OCI-LY7 (cell line): ENCODE results near the gene DENND10.
"Not testable (repeated sequence)": the region's sequence is repeated elsewhere in the genome, so short reads cannot be mapped to it uniquely, and the experiment has no call there.

Source experiments
- CTCF ChIP-seq: fragments of 200-600 bp; sonication (generic); conservative IDR thresholded peaks from 2 replicates; pipeline ENCODE4 v1.5.1; 2014; ENCODE audit warnings: mild to moderate bottlenecking, antibody characterized with exemption, low read length, moderate library complexity, mixed read lengths
- EZH2phosphoT487 ChIP-seq: fragments of 200-600 bp; sonication (generic); IDR thresholded peaks from 2 replicates; pipeline ENCODE4 v1.6.1; 2018; ENCODE audit warnings: low read depth, borderline replicate concordance, mild to moderate bottlenecking, mixed run types, antibody characterized with exemption, low read length, moderate library complexity, mixed read lengths

- not testable (repeated sequence) for TF ChIP-seq CTCF, EZH2phosphoT487
These were observed 3.2 kb downstream of the DENND10 start for GRCh38 chr10:119107106-119107505.
